AG04449 (cell line): ENCODE data around the gene KCNJ9.

ENCODE experiments used
- CTCF ChIA-PET: fragments of 350-600 bp; formaldehyde crosslinking; extraction: SDS; loops from one replicate; lab custom pipeline; 2021; ENCODE audit warnings: antibody characterized with exemption; lab: Yijun Ruan, JAX
- POLR2A ChIA-PET: fragments of 400-600, 350-600 bp; formaldehyde crosslinking; extraction: SDS; loops from one replicate; lab custom pipeline; 2020; ENCODE audit warnings: antibody characterized with exemption, inconsistent platforms; lab: Yijun Ruan, JAX
- DNase-seq: peaks from one replicate; pipeline ENCODE4 v3.0.0-alpha.2; 2010; ENCODE audit warnings: low read depth, low spot score
- H3K4me3 ChIP-seq: 2 replicates; pipeline ENCODE4 v1.5.1; 2011; ENCODE audit warnings: low read depth, mild to moderate bottlenecking, control low read depth, low read length
- CTCF ChIP-seq: IDR thresholded peaks from one replicate; pipeline ENCODE4 v1.5.1; 2011; ENCODE audit warnings: mild to moderate bottlenecking, moderate library complexity, low read length, control low read depth, inconsistent platforms; ENCODE audit not compliant: insufficient read depth; ENCODE audit errors: missing control alignments

The KCNJ9 gene

GRCh38 chr1:160094291-160094625 lies 12.9 kb downstream of the KCNJ9 start:
- CTCF ChIA-PET, result interaction anchor here (0.9 to 6.8 kb wide), 6 partner anchors 8 to 195 kb away, joined by 3 to 100 read pairs (median 5); no protein-coding TSS in a partner anchor
- no peak overlapping the region for H3K4me3 ChIP-seq
- POLR2A ChIA-PET, result no interaction called here
- DNase-seq, result no peak
- no peak for TF ChIP-seq CTCF

GRCh38 chr1:160094806-160095205 lies 13.5 kb downstream of the KCNJ9 start:
- POLR2A ChIA-PET, result no interaction called here
- TF ChIP-seq CTCF, result no peak
- no peak for DNase-seq
- CTCF ChIA-PET, result interaction anchor here (1.1 to 6.8 kb wide), 4 partner anchors 8 to 197 kb away, joined by 3 to 100 read pairs (median 10); no protein-coding TSS in a partner anchor
- H3K4me3 ChIP-seq, result no peak overlapping the region

GRCh38 chr1:160095382-160096105 lies 14.2 kb downstream of the KCNJ9 start:
- no peak overlapping the region for H3K4me3 ChIP-seq
- CTCF ChIA-PET, result interaction anchor here (0.6 to 6.8 kb wide), 8 partner anchors 9 to 281 kb away, joined by 3 to 100 read pairs (median 8); partner anchors contain the start of gene KCNJ9
- POLR2A ChIA-PET, result no interaction called here
- no peak for DNase-seq
- no peak for TF ChIP-seq CTCF

GRCh38 chr1:160096274-160097116 lies 15.2 kb downstream of the KCNJ9 start:
- ChIA-PET CTCF (interaction anchor here (0.6 to 6.8 kb wide), 12 partner anchors 9 to 280 kb away, joined by 3 to 100 read pairs (median 5); partner anchors contain the start of gene KCNJ9), POLR2A (interaction anchor here (0.6 kb wide), 1 partner anchor 125 kb away, joined by 4 read pairs; no protein-coding TSS in a partner anchor)
- no peak for DNase-seq
- no peak overlapping the region for H3K4me3 ChIP-seq
- TF ChIP-seq CTCF, result no peak

- POLR2A ChIA-PET, result interaction anchor here (0.6 to 1.9 kb wide), 3 partner anchors 120 to 124 kb away, joined by 4 to 5 read pairs (median 4); no protein-coding TSS in a partner anchor
- peak overlapping the region; percentile 72 for H3K4me3 ChIP-seq
- DNase-seq, result no peak
- no peak for TF ChIP-seq CTCF
- CTCF ChIA-PET, result interaction anchor here (1.0 to 6.8 kb wide), 12 partner anchors 8 to 279 kb away, joined by 3 to 100 read pairs (median 12); partner anchors contain the start of gene KCNJ9
Measured at GRCh38 chr1:160097151-160097910, 16.0 kb downstream of the KCNJ9 start.
